HCT116 (cell line): ENCODE measurements around the gene ALLC. TPM values are rescaled to one million over a fixed set of nuclear protein-coding genes. Genes with fewer than 3 reads are reported as not detected.

Experiments
- ATAC-seq: fragments of 200-7000 bp; cut with Tn5 transposase; 2 replicates; pipeline ENCODE4 v1.9.1; 2020; ENCODE audit warnings: mild to moderate bottlenecking, moderate library complexity
- BruUV-seq: library from RNA; stranded (reverse); fragments of 400-500 nt; replicated peaks from 2 replicates; lab custom pipeline; 2021; lab: Mats Ljungman, UMichigan
- CTCF ChIA-PET: fragments of 300-600 bp; sonication (Branson Sonifier 250); formaldehyde crosslinking; loops from one replicate; lab custom pipeline; 2021; ENCODE audit warnings: antibody characterized with exemption; lab: Charles Lee
- POLR2A ChIA-PET: fragments of 300-600, 350-600 bp; sonication (Branson Sonifier 250); formaldehyde crosslinking; loops from one replicate; lab custom pipeline; 2021; ENCODE audit warnings: antibody characterized with exemption; lab: Charles Lee
- RAD21 ChIA-PET, 2 experiments: fragments of 300-600 bp; sonication (Branson Sonifier 250); formaldehyde crosslinking; loops; one replicate each; lab custom pipeline; 2023; ENCODE audit warnings: low total read pairs in 2 of 2; ENCODE audit not compliant: uncharacterized antibody in 2 of 2, unreplicated experiment in 2 of 2, low non-redundant PET in 1 of 2; lab: Charles Lee
- DNase-seq: peaks from one replicate; pipeline ENCODE4 v3.0.0-alpha.2; 2010; ENCODE audit warnings: low read depth, low spot score
- H2AFZ ChIP-seq: fragments of 200-600 bp; shearing (Covaris generic), sonication (generic); 2 replicates; pipeline ENCODE4 v1.6.1; 2017; ENCODE audit warnings: low read depth, mixed run types, mixed read lengths, antibody characterized with exemption, low read length; ENCODE audit not compliant: poor library complexity, severe bottlenecking
- H3K27ac ChIP-seq: 2 replicates; pipeline ENCODE4 v1.5.1; 2012; ENCODE audit warnings: low read depth, low read length
- H3K27me3 ChIP-seq: fragments of 200-600 bp; sonication (generic); 2 replicates; pipeline ENCODE4 v1.6.1; 2016; ENCODE audit warnings: mixed run types, low read length, mixed read lengths; ENCODE audit not compliant: insufficient read depth
- H3K36me3 ChIP-seq, 2 experiments: fragments of 200-500 bp in 1 of 2; fragments of 200-600 bp in 1 of 2; sonication (Bioruptor generic) in 1 of 2; sonication (generic) in 1 of 2; 2 replicates each; pipeline versions ENCODE4 v1.5.1 to v1.6.1; 2014 to 2016; ENCODE audit warnings: low read length in 2 of 2, inconsistent platforms in 1 of 2, mixed read lengths in 1 of 2, mixed run types in 1 of 2; ENCODE audit not compliant: insufficient read depth in 2 of 2, control insufficient read depth in 1 of 2
- H3K4me1 ChIP-seq, 2 experiments: fragments of 200-600 bp in 1 of 2; sonication (generic) in 1 of 2; 2 replicates each; pipeline versions ENCODE4 v1.5.1 to v1.6.1; 2012 to 2017; ENCODE audit warnings: low read length in 2 of 2, inconsistent platforms in 1 of 2, mild to moderate bottlenecking in 1 of 2, mixed read lengths in 1 of 2, mixed run types in 1 of 2, moderate library complexity in 1 of 2; ENCODE audit not compliant: insufficient read depth in 2 of 2, control insufficient read depth in 1 of 2
- H3K4me2 ChIP-seq: fragments of 200-600 bp; sonication (generic); 2 replicates; pipeline ENCODE4 v1.6.1; 2017; ENCODE audit warnings: mixed run types, low read length, mixed read lengths
- H3K4me3 ChIP-seq, 2 experiments: fragments of 200-600 bp in 1 of 2; sonication (generic) in 1 of 2; replicated peaks in 1 of 2; 2 replicates each; pipeline ENCODE4 v1.5.1; 2011 to 2016; ENCODE audit warnings: low read length in 2 of 2, control low read depth in 1 of 2, low read depth in 1 of 2, mild to moderate bottlenecking in 1 of 2, mixed read lengths in 1 of 2, mixed run types in 1 of 2
- H3K79me2 ChIP-seq: fragments of 200-600 bp; sonication (generic); 2 replicates; pipeline ENCODE4 v1.6.1; 2017; ENCODE audit warnings: mild to moderate bottlenecking, mixed run types, low read length, moderate library complexity, mixed read lengths; ENCODE audit not compliant: insufficient read depth
- H3K9ac ChIP-seq: fragments of 200-600 bp; sonication (generic); 2 replicates; pipeline ENCODE4 v1.6.1; 2016; ENCODE audit warnings: low read length, mixed read lengths
- H3K9me2 ChIP-seq: fragments of 200-600 bp; sonication (generic), shearing (Covaris generic); 2 replicates; pipeline ENCODE4 v1.6.1; 2017; ENCODE audit warnings: mixed run types, mild to moderate bottlenecking, moderate library complexity; ENCODE audit not compliant: insufficient read depth
- H3K9me3 ChIP-seq, 2 experiments: fragments of 200-500 bp in 1 of 2; fragments of 200-600 bp in 1 of 2; sonication (Bioruptor generic) in 1 of 2; sonication (generic) in 1 of 2; 2 replicates each; pipeline ENCODE4 v1.6.1; 2014 to 2017; ENCODE audit warnings: low read length in 2 of 2, mixed read lengths in 2 of 2, inconsistent platforms in 1 of 2, low read depth in 1 of 2, mild to moderate bottlenecking in 1 of 2, mixed run types in 1 of 2, moderate library complexity in 1 of 2; ENCODE audit not compliant: control insufficient read depth in 1 of 2, insufficient read depth in 1 of 2
- H4K20me1 ChIP-seq: fragments of 200-600 bp; sonication (generic), shearing (Covaris generic); 2 replicates; pipeline ENCODE4 v1.6.1; 2017; ENCODE audit warnings: mixed run types, mild to moderate bottlenecking, moderate library complexity; ENCODE audit not compliant: insufficient read depth
- ATF3 ChIP-seq: IDR thresholded peaks from 2 replicates; pipeline ENCODE4 v1.6.1; 2012
- CBX3 ChIP-seq: IDR thresholded peaks from 2 replicates; pipeline ENCODE4 v1.6.1; 2012; ENCODE audit warnings: low read depth
- CEBPB ChIP-seq: IDR thresholded peaks from 2 replicates; pipeline ENCODE4 v1.6.1; 2012; ENCODE audit warnings: low read depth
- ELF1 ChIP-seq: IDR thresholded peaks from 2 replicates; pipeline ENCODE4 v1.6.1; 2012; ENCODE audit warnings: low read depth, borderline replicate concordance
- EZH2 ChIP-seq: fragments of 200-600 bp; sonication (generic); IDR thresholded peaks from 2 replicates; pipeline ENCODE4 v1.6.1; 2017; ENCODE audit warnings: antibody characterized with exemption, mixed run types
- FOSL1 ChIP-seq: IDR thresholded peaks from 2 replicates; pipeline ENCODE4 v1.6.1; 2012; ENCODE audit warnings: low read depth
- POLR2AphosphoS5 ChIP-seq: IDR thresholded peaks from 2 replicates; pipeline ENCODE4 v1.6.1; 2011; ENCODE audit warnings: mild to moderate bottlenecking, low read depth, low read length, moderate library complexity
- RAD21 ChIP-seq: IDR thresholded peaks from 2 replicates; pipeline ENCODE4 v1.6.1; 2012; ENCODE audit warnings: low read depth, mild to moderate bottlenecking
- SIN3A ChIP-seq: IDR thresholded peaks from 2 replicates; pipeline ENCODE4 v1.6.1; 2012; ENCODE audit warnings: low read depth
- TCF7L2 ChIP-seq: IDR thresholded peaks from 2 replicates; pipeline ENCODE4 v1.7.0; 2011; ENCODE audit warnings: borderline replicate concordance, inconsistent platforms; ENCODE audit not compliant: insufficient read depth, insufficient read length; ENCODE audit errors: extremely low read depth
- ZBTB33 ChIP-seq: IDR thresholded peaks from 2 replicates; pipeline ENCODE4 v1.6.1; 2011; ENCODE audit warnings: mild to moderate bottlenecking, low read length, moderate library complexity; ENCODE audit not compliant: insufficient replicate concordance; ENCODE audit errors: extremely low read depth
- ZNF274 ChIP-seq: fragments of 200-500 bp; sonication (Bioruptor generic); IDR thresholded peaks from 2 replicates; pipeline ENCODE4 v1.6.1; 2014; ENCODE audit warnings: mild to moderate bottlenecking, low read depth, low read length, inconsistent platforms
- intact Hi-C: fragments of 100-400 bp; cut with micrococcal nuclease; formaldehyde crosslinking; loops from 2 replicates; pipeline ENCODE4 v1.10.0; 2022
- total RNA-seq: library from RNA; stranded (reverse); gene quantifications from one replicate; pipeline ENCODE4 v1.2.1, GENCODE V29; 2021; ENCODE audit not compliant: unreplicated experiment

ALLC gene
- total RNA-seq, 1 experiment from 2014 or later: not detected

GRCh38 chr2:3729055-3729448 lies 71.1 kb downstream of the ALLC start:
- intact Hi-C loops: loop anchor here (2.0 kb wide), 2 partner anchors 52 to 98 kb away; no protein-coding TSS in a partner anchor
- RAD21 ChIA-PET: no interaction called here
- H3K9ac ChIP-seq: no peak overlapping the region
- H3K9me2 ChIP-seq: no peaks in the 10 kb centered on the region
- H2AFZ ChIP-seq: no peak overlapping the region
- POLR2A ChIA-PET: interaction anchor here (1.3 kb wide), 1 partner anchor 37 kb away, joined by 5 read pairs; no protein-coding TSS in a partner anchor
- CTCF ChIA-PET: interaction anchor here (1.5 to 3.2 kb wide), 5 partner anchors 9 to 97 kb away, joined by 4 to 34 read pairs (median 18); no protein-coding TSS in a partner anchor
- H3K4me1 ChIP-seq: no peaks in the 10 kb centered on the region; a peak in 1 of 4 replicates
- no peak overlapping the region for H3K4me2 ChIP-seq
- DNase-seq (no peak), ATAC-seq (no peak)
- peaks cover 15% of the 10 kb centered on the region; the same call in 1 of the 2 replicates for H3K27me3 ChIP-seq
- BruUV-seq: no TSS peak
- no peaks in the 10 kb centered on the region for H3K36me3 ChIP-seq
- no peaks in the 10 kb centered on the region for H3K9me3 ChIP-seq
- no peak overlapping the region for H3K4me3 ChIP-seq
- no peaks in the 10 kb centered on the region for H3K79me2 ChIP-seq
- no peak overlapping the region for H3K27ac ChIP-seq
- TF ChIP-seq EZH2: no peak
- TF ChIP-seq, all 23 proteins: peak for 0
- H4K20me1 ChIP-seq: no peaks in the 10 kb centered on the region

- intact Hi-C loops: loop anchor here (2.0 kb wide), 2 partner anchors 51 to 97 kb away; no protein-coding TSS in a partner anchor
- Histone ChIP-seq H3K36me3 (no peaks in the 10 kb centered on the region), H3K79me2 (no peaks in the 10 kb centered on the region), H2AFZ (no peak overlapping the region), H3K9me2 (no peaks in the 10 kb centered on the region), H3K4me2 (no peak overlapping the region), H3K9me3 (no peaks in the 10 kb centered on the region), H3K4me3 (no peak overlapping the region), H3K9ac (no peak overlapping the region), H3K27ac (no peak overlapping the region), H3K4me1 (no peaks in the 10 kb centered on the region; a peak in 1 of 4 replicates), H4K20me1 (no peaks in the 10 kb centered on the region), H3K27me3 (peaks cover 18% of the 10 kb centered on the region; the same call in 1 of the 2 replicates)
- DNase-seq: no peak
- no TSS peak for BruUV-seq
- no peak for TF ChIP-seq SIN3A
- no peak for TF ChIP-seq RAD21
- no peak for TF ChIP-seq FOSL1
- TF ChIP-seq CBX3: no peak
- no peak for TF ChIP-seq EZH2
- TF ChIP-seq POLR2AphosphoS5: no peak
- TF ChIP-seq CEBPB: no peak
- TF ChIP-seq ATF3: no peak
- no peak for TF ChIP-seq ZNF274
- no peak for TF ChIP-seq TCF7L2
- no peak for TF ChIP-seq ELF1
- no peak for TF ChIP-seq ZBTB33
- ChIA-PET POLR2A (no interaction called here), CTCF (interaction anchor here (1.5 to 3.2 kb wide), 3 partner anchors 9 to 97 kb away, joined by 4 to 34 read pairs (median 12); no protein-coding TSS in a partner anchor), RAD21 (no interaction called here)
- no peak for ATAC-seq
Measured at GRCh38 chr2:3729786-3730185, 71.8 kb downstream of the ALLC start.
